K562 treated with DMSO at 1 percent for 24 hours (cell line): ENCODE results near the gene FKBP8. TPM values are rescaled to one million over a fixed set of nuclear protein-coding genes. Genes with fewer than 3 reads are reported as not detected.

Source experiments
- total RNA-seq: library from RNA; unstranded; fragments of 300-600 nt; gene quantifications from 2 replicates; pipeline ENCODE4 v1.2.3, GENCODE V29; 2022; ENCODE audit warnings: low read depth; ENCODE audit not compliant: insufficient read depth

FKBP8 gene
- 364 and 404 TPM in 2 replicates for total RNA-seq

GRCh38 chr19:18542941-18543813, at the start of gene FKBP8:
Gene FKBP8 (minus strand): TSS chr19:18543573. CDS start chr19:18541970, 1,603 bp downstream.

GRCh38 chr19:18588611-18589379, 45.4 kb upstream of the FKBP8 start, which contains the start of gene REX1BD:
Gene REX1BD (plus strand): TSS chr19:18588798. CDS start chr19:18588802, 4 bp downstream.

GRCh38 chr19:18571564-18572344, 28.4 kb upstream of the FKBP8 start, which contains the start of gene UBA52:
Gene UBA52 (plus strand): TSS chr19:18571857. CDS start chr19:18573301, 1,444 bp downstream.

GRCh38 chr19:18557411-18558201, 14.2 kb upstream of the FKBP8 start, which contains the start of gene KXD1:
Gene KXD1 (plus strand): TSS chr19:18557870. CDS start chr19:18562057, 4,187 bp downstream.

GRCh38 chr19:18521692-18522123, 21.7 kb downstream of the FKBP8 start, which contains the start of gene ELL:
Gene ELL (minus strand): TSS chr19:18522070. CDS start chr19:18522055, 15 bp downstream.

Other genes with a start within 250 kb of the FKBP8 start
- gene LSM4, start 220.5 kb downstream of the FKBP8 start, total RNA-seq = 278 and 306 TPM in 2 replicates
- gene PGPEP1, start 203.0 kb downstream of the FKBP8 start, total RNA-seq = 33.9 and 35.7 TPM in 2 replicates
- gene GDF15, start 157.4 kb downstream of the FKBP8 start, total RNA-seq = 470 and 575 TPM in 2 replicates
- 3.5 and 3.8 TPM in 2 replicates for gene LRRC25, start 146.0 kb downstream of the FKBP8 start, total RNA-seq
- gene SSBP4, start 124.2 kb downstream of the FKBP8 start, total RNA-seq = 124 and 152 TPM in 2 replicates
- 333 and 398 TPM in 2 replicates for gene ISYNA1, start 105.4 kb downstream of the FKBP8 start, total RNA-seq
- gene ELL, start 21.5 kb downstream of the FKBP8 start, total RNA-seq = 17.6 and 19.8 TPM in 2 replicates
- gene KXD1, start 14.3 kb upstream of the FKBP8 start, total RNA-seq = 149 and 164 TPM in 2 replicates
- 2,583 and 2,749 TPM in 2 replicates for gene UBA52, start 28.3 kb upstream of the FKBP8 start, total RNA-seq
- 142 and 151 TPM in 2 replicates for gene REX1BD, start 45.2 kb upstream of the FKBP8 start, total RNA-seq
- gene CRLF1, start 63.2 kb upstream of the FKBP8 start, total RNA-seq = 2.5 and 2.8 TPM in 2 replicates
- 0.45 TPM in 1 of 2 replicates, not detected in the other for gene TMEM59L, start 69.3 kb upstream of the FKBP8 start, total RNA-seq
- gene KLHL26, start 93.5 kb upstream of the FKBP8 start, total RNA-seq = 14.6 and 14.8 TPM in 2 replicates
- 19.0 and 23.5 TPM in 2 replicates for gene CRTC1, start 140.1 kb upstream of the FKBP8 start, total RNA-seq
- not detected in 2 replicates for gene COMP, start 247.7 kb upstream of the FKBP8 start, total RNA-seq